Neural cell (in vitro differentiated cells): ENCODE measurements around the gene SLC26A4. TPM values are rescaled to one million over a fixed set of nuclear protein-coding genes. Genes with fewer than 3 reads are reported as not detected.

ENCODE experiments used
- H2AFZ ChIP-seq: fragments of 200-600, 300-800 bp; sonication (generic), shearing (Covaris generic); 2 replicates; pipeline ENCODE4 v1.6.0; 2014; ENCODE audit warnings: low read depth, mild to moderate bottlenecking, antibody characterized with exemption, low read length, moderate library complexity
- H3F3A ChIP-seq: fragments of 200-600 bp; shearing (Covaris generic); 2 replicates; pipeline ENCODE4 v1.6.1; 2016; ENCODE audit warnings: mild to moderate bottlenecking, moderate library complexity, mixed read lengths, antibody characterized with exemption, low read length; ENCODE audit not compliant: insufficient read depth, poor library complexity, severe bottlenecking
- H3K27ac ChIP-seq: fragments of 200-600, 300-800 bp; sonication (generic), shearing (Covaris generic); 2 replicates; pipeline ENCODE4 v1.5.1; 2014; ENCODE audit warnings: mild to moderate bottlenecking, low read length, moderate library complexity
- H3K27me3 ChIP-seq: fragments of 300-800, 200-600 bp; sonication (generic), shearing (Covaris generic); 2 replicates; pipeline ENCODE4 v1.6.0; 2014; ENCODE audit warnings: mild to moderate bottlenecking, low read depth, low read length, moderate library complexity; ENCODE audit not compliant: insufficient read depth
- H3K36me3 ChIP-seq: fragments of 300-800, 200-600 bp; sonication (generic), shearing (Covaris generic); 2 replicates; pipeline ENCODE4 v1.5.1; 2014; ENCODE audit warnings: mild to moderate bottlenecking, antibody characterized with exemption, low read length, moderate library complexity; ENCODE audit not compliant: insufficient read depth
- H3K4me2 ChIP-seq: fragments of 300-800, 200-600 bp; sonication (generic), shearing (Covaris generic); 2 replicates; pipeline ENCODE4 v1.6.0; 2014; ENCODE audit warnings: mild to moderate bottlenecking, low read length
- H3K4me3 ChIP-seq: fragments of 300-800, 200-600 bp; sonication (generic), shearing (Covaris generic); 2 replicates; pipeline ENCODE4 v1.5.1; 2014; ENCODE audit warnings: mild to moderate bottlenecking, low read length, moderate library complexity
- H3K79me2 ChIP-seq: fragments of 200-600 bp; shearing (Covaris generic); replicated peaks from 2 replicates; pipeline ENCODE4 v1.6.0; 2014; ENCODE audit warnings: mild to moderate bottlenecking, low read length, moderate library complexity; ENCODE audit not compliant: insufficient read depth
- H3K9ac ChIP-seq: fragments of 300-800, 200-600 bp; sonication (generic), shearing (Covaris generic); 2 replicates; pipeline ENCODE4 v1.6.1; 2016; ENCODE audit warnings: mild to moderate bottlenecking, low read length, mixed read lengths
- H3K9me2 ChIP-seq: fragments of 200-600 bp; shearing (Covaris generic); 2 replicates; pipeline ENCODE4 v1.6.1; 2016; ENCODE audit warnings: mild to moderate bottlenecking, low read length, mixed read lengths; ENCODE audit not compliant: insufficient read depth
- H3K9me3 ChIP-seq: fragments of 200-600, 300-800 bp; sonication (generic), shearing (Covaris generic); 2 replicates; pipeline ENCODE4 v1.6.1; 2016; ENCODE audit warnings: mild to moderate bottlenecking, mixed run types, low read length, moderate library complexity, mixed read lengths
- H4K20me1 ChIP-seq: fragments of 200-600 bp; shearing (Covaris generic); 2 replicates; pipeline ENCODE4 v1.6.1; 2016; ENCODE audit warnings: mild to moderate bottlenecking, mixed run types; ENCODE audit not compliant: insufficient read depth
- EP300 ChIP-seq: fragments of 450-650 bp; conservative IDR thresholded peaks from 2 replicates; pipeline ENCODE4 v1.6.1; 2014; ENCODE audit warnings: antibody characterized with exemption, mild to moderate bottlenecking, moderate library complexity; ENCODE audit not compliant: poor library complexity, severe bottlenecking
- EZH2 ChIP-seq: fragments of 200-600, 300-800 bp; shearing (Covaris generic), sonication (generic); IDR thresholded peaks from 2 replicates; pipeline ENCODE4 v1.6.1; 2014; ENCODE audit warnings: antibody characterized with exemption, low read length, borderline replicate concordance, mild to moderate bottlenecking; ENCODE audit not compliant: insufficient read depth, poor library complexity, severe bottlenecking
- MXI1 ChIP-seq: fragments of 450-650 bp; conservative IDR thresholded peaks from 2 replicates; pipeline ENCODE4 v1.6.1; 2014; ENCODE audit warnings: antibody characterized with exemption, mild to moderate bottlenecking; ENCODE audit not compliant: poor library complexity, severe bottlenecking
- POLR2AphosphoS5 ChIP-seq: IDR thresholded peaks from 2 replicates; pipeline ENCODE4 v1.6.1; 2012
- RAD21 ChIP-seq: fragments of 450-650 bp; conservative IDR thresholded peaks from 2 replicates; pipeline ENCODE4 v1.6.1; 2014; ENCODE audit warnings: antibody characterized with exemption, mild to moderate bottlenecking, moderate library complexity
- SMC3 ChIP-seq: fragments of 450-650 bp; conservative IDR thresholded peaks from 2 replicates; pipeline ENCODE4 v1.6.1; 2014; ENCODE audit warnings: antibody characterized with exemption, mild to moderate bottlenecking, moderate library complexity; ENCODE audit not compliant: poor library complexity
- TAF1 ChIP-seq: IDR thresholded peaks from 2 replicates; pipeline ENCODE4 v1.6.1; 2012; ENCODE audit warnings: low read depth
- polyA plus RNA-seq: library from polyadenylated mRNA; depleted of rRNA; stranded (reverse); fragments of >200 nt; gene quantifications from 2 replicates; pipeline ENCODE4 v1.2.3, GENCODE V29; 2014
- TF ChIP-seq, protein P1 (sequence below): fragments of 450-650 bp; IDR thresholded peaks from 2 replicates; pipeline ENCODE4 v1.5.1; 2014; ENCODE audit warnings: antibody characterized with exemption, mild to moderate bottlenecking, moderate library complexity; ENCODE audit not compliant: poor library complexity, severe bottlenecking
- TF ChIP-seq, protein P2 (sequence below): IDR thresholded peaks from 2 replicates; pipeline ENCODE4 v1.6.1; 2012; ENCODE audit warnings: borderline replicate concordance

SLC26A4 gene
- polyA plus RNA-seq, 1 donor from 2014 or later, result not detected

DNA sequence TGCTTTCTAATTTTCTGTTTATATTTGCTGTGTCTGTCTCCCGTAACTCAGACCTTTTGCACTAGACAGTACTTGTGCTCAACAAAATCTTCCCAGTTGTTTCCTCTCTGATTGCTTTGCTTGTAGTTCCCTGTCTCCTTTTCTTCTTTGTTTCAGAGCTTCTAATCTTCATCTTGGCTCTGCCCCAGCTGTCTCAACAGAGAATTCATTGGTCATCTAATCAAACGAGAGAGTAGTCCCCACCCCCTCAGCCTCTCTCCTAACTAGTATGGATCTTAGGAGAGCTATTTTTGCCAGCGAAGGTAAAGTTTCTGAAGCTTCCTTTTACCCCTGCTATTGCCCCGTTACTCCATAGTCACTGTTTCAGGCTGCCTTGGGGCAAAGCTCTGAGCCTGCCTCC, 32.8 kb downstream of the SLC26A4 start:
- no peak overlapping the region for H2AFZ ChIP-seq
- no peaks in the 10 kb centered on the region for H3K36me3 ChIP-seq
- H3K4me3 ChIP-seq, result peak overlapping the region; percentile 35
- TF ChIP-seq POLR2AphosphoS5 (no peak), EP300 (no peak), MXI1 (no peak), SMC3 (no peak), RAD21 (no peak), TAF1 (no peak), EZH2 (no peak)
- TF ChIP-seq, protein P1, sequence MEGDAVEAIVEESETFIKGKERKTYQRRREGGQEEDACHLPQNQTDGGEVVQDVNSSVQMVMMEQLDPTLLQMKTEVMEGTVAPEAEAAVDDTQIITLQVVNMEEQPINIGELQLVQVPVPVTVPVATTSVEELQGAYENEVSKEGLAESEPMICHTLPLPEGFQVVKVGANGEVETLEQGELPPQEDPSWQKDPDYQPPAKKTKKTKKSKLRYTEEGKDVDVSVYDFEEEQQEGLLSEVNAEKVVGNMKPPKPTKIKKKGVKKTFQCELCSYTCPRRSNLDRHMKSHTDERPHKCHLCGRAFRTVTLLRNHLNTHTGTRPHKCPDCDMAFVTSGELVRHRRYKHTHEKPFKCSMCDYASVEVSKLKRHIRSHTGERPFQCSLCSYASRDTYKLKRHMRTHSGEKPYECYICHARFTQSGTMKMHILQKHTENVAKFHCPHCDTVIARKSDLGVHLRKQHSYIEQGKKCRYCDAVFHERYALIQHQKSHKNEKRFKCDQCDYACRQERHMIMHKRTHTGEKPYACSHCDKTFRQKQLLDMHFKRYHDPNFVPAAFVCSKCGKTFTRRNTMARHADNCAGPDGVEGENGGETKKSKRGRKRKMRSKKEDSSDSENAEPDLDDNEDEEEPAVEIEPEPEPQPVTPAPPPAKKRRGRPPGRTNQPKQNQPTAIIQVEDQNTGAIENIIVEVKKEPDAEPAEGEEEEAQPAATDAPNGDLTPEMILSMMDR, result no peak
- H3K9ac ChIP-seq, result no peak overlapping the region
- H3K27me3 ChIP-seq, result no peaks in the 10 kb centered on the region
- H3K27ac ChIP-seq, result peak overlapping the region; percentile 67
- H3K9me3 ChIP-seq, result no peaks in the 10 kb centered on the region
- no peaks in the 10 kb centered on the region for H3K79me2 ChIP-seq
- H4K20me1 ChIP-seq, result no peaks in the 10 kb centered on the region
- no peak overlapping the region for H3K4me2 ChIP-seq
- H3F3A ChIP-seq, result no peaks in the 10 kb centered on the region
- no peaks in the 10 kb centered on the region for H3K9me2 ChIP-seq

DNA sequence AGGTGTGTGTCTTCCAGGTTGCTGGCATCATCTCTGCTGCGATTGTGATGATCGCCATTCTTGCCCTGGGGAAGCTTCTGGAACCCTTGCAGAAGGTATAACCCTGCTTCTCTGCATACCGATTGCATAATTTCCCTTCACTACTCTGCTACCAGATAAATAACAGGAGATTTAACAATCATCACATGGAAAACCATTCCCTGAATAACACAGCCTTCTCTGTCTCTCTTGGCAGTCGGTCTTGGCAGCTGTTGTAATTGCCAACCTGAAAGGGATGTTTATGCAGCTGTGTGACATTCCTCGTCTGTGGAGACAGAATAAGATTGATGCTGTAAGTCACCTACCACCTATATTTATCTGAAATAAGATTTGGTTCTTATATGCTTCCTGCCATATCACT, 33.8 kb downstream of the SLC26A4 start:
- no peaks in the 10 kb centered on the region for H3K79me2 ChIP-seq
- H3K36me3 ChIP-seq, result no peaks in the 10 kb centered on the region
- H3K9me3 ChIP-seq, result no peaks in the 10 kb centered on the region
- no peaks in the 10 kb centered on the region for H3K9me2 ChIP-seq
- no peaks in the 10 kb centered on the region for H3F3A ChIP-seq
- H3K4me2 ChIP-seq, result peak overlapping the region; percentile 18
- peak overlapping the region; percentile 67 for H3K27ac ChIP-seq
- H3K9ac ChIP-seq, result peak overlapping the region; percentile 7
- no peak overlapping the region for H2AFZ ChIP-seq
- TF ChIP-seq EZH2, result no peak
- TF ChIP-seq, protein P2, sequence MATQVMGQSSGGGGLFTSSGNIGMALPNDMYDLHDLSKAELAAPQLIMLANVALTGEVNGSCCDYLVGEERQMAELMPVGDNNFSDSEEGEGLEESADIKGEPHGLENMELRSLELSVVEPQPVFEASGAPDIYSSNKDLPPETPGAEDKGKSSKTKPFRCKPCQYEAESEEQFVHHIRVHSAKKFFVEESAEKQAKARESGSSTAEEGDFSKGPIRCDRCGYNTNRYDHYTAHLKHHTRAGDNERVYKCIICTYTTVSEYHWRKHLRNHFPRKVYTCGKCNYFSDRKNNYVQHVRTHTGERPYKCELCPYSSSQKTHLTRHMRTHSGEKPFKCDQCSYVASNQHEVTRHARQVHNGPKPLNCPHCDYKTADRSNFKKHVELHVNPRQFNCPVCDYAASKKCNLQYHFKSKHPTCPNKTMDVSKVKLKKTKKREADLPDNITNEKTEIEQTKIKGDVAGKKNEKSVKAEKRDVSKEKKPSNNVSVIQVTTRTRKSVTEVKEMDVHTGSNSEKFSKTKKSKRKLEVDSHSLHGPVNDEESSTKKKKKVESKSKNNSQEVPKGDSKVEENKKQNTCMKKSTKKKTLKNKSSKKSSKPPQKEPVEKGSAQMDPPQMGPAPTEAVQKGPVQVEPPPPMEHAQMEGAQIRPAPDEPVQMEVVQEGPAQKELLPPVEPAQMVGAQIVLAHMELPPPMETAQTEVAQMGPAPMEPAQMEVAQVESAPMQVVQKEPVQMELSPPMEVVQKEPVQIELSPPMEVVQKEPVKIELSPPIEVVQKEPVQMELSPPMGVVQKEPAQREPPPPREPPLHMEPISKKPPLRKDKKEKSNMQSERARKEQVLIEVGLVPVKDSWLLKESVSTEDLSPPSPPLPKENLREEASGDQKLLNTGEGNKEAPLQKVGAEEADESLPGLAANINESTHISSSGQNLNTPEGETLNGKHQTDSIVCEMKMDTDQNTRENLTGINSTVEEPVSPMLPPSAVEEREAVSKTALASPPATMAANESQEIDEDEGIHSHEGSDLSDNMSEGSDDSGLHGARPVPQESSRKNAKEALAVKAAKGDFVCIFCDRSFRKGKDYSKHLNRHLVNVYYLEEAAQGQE, result peak; percentile 94
- no peak for TF ChIP-seq MXI1
- peak; percentile 84 for TF ChIP-seq EP300
- TF ChIP-seq SMC3, result no peak
- TF ChIP-seq POLR2AphosphoS5, result peak; percentile 65
- TF ChIP-seq RAD21, result no peak
- TF ChIP-seq, protein P1, result no peak
- TF ChIP-seq TAF1, result no peak
- no peaks in the 10 kb centered on the region for H4K20me1 ChIP-seq
- H3K27me3 ChIP-seq, result no peaks in the 10 kb centered on the region
- H3K4me3 ChIP-seq, result peak overlapping the region; percentile 35
